ENCODE measurements around the gene EXOC2.

DNA sequence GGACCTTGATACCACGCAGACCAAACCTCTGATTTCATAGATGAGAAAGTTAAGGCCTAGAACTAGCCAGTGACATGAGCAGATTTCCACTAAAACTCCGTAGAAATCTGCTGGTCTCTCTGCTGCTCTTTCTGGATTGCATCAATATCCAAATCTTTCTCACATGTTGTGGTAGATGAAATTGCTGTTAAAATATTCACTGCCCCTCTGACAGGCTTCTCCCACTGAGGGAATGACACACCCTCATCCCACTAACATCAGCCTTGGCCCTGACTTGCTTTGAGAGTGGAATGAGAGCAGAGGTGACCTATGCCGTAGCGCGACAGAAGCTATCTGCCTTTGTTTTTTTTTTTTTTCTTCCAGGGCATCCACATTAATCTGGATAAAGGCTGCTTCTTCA, 20.4 kb upstream of the EXOC2 start:
- TF ChIP-seq, protein P1, sequence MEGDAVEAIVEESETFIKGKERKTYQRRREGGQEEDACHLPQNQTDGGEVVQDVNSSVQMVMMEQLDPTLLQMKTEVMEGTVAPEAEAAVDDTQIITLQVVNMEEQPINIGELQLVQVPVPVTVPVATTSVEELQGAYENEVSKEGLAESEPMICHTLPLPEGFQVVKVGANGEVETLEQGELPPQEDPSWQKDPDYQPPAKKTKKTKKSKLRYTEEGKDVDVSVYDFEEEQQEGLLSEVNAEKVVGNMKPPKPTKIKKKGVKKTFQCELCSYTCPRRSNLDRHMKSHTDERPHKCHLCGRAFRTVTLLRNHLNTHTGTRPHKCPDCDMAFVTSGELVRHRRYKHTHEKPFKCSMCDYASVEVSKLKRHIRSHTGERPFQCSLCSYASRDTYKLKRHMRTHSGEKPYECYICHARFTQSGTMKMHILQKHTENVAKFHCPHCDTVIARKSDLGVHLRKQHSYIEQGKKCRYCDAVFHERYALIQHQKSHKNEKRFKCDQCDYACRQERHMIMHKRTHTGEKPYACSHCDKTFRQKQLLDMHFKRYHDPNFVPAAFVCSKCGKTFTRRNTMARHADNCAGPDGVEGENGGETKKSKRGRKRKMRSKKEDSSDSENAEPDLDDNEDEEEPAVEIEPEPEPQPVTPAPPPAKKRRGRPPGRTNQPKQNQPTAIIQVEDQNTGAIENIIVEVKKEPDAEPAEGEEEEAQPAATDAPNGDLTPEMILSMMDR (IDR thresholded peaks at IDR 0.05), result no peak
- TF ChIP-seq, protein P2, sequence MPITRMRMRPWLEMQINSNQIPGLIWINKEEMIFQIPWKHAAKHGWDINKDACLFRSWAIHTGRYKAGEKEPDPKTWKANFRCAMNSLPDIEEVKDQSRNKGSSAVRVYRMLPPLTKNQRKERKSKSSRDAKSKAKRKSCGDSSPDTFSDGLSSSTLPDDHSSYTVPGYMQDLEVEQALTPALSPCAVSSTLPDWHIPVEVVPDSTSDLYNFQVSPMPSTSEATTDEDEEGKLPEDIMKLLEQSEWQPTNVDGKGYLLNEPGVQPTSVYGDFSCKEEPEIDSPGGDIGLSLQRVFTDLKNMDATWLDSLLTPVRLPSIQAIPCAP (CRISPR knock-in tag; IDR thresholded peaks at IDR 0.05), result no peak
- TF ChIP-seq, protein P3, sequence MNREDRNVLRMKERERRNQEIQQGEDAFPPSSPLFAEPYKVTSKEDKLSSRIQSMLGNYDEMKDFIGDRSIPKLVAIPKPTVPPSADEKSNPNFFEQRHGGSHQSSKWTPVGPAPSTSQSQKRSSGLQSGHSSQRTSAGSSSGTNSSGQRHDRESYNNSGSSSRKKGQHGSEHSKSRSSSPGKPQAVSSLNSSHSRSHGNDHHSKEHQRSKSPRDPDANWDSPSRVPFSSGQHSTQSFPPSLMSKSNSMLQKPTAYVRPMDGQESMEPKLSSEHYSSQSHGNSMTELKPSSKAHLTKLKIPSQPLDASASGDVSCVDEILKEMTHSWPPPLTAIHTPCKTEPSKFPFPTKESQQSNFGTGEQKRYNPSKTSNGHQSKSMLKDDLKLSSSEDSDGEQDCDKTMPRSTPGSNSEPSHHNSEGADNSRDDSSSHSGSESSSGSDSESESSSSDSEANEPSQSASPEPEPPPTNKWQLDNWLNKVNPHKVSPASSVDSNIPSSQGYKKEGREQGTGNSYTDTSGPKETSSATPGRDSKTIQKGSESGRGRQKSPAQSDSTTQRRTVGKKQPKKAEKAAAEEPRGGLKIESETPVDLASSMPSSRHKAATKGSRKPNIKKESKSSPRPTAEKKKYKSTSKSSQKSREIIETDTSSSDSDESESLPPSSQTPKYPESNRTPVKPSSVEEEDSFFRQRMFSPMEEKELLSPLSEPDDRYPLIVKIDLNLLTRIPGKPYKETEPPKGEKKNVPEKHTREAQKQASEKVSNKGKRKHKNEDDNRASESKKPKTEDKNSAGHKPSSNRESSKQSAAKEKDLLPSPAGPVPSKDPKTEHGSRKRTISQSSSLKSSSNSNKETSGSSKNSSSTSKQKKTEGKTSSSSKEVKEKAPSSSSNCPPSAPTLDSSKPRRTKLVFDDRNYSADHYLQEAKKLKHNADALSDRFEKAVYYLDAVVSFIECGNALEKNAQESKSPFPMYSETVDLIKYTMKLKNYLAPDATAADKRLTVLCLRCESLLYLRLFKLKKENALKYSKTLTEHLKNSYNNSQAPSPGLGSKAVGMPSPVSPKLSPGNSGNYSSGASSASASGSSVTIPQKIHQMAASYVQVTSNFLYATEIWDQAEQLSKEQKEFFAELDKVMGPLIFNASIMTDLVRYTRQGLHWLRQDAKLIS (CRISPR knock-in tag; IDR thresholded peaks at IDR 0.05; ENCODE audit: borderline replicate concordance), result no peak

All from WTC11 (cell line).